Measurements from ENCODE around the gene SLC25A31. TPM values are rescaled to one million over a fixed set of nuclear protein-coding genes. Genes with fewer than 3 reads are reported as not detected.

SLC25A31 gene
- total and polyA plus RNA-seq, 2 experiments from 2014 or later = not detected

GRCh38 chr4:127698789-127699200, 31.4 kb upstream of the SLC25A31 start:
- TF ChIP-seq EZH2 (IDR thresholded peaks at IDR 0.05; ENCODE audit: insufficient read depth, poor library complexity, severe bottlenecking) = no peak
- TF ChIP-seq EZH2phosphoT487 (IDR thresholded peaks at IDR 0.05; ENCODE audit: insufficient read depth, low read depth) = 0 out of 2 replicates have a peak, but pooled peaks have one; percentile 46

GRCh38 chr4:127708985-127709384, 21.2 kb upstream of the SLC25A31 start:
- no peaks in the 10 kb centered on the region for H3K9me3 ChIP-seq (ENCODE audit: low read depth)
- no peaks in the 10 kb centered on the region for H3K27me3 ChIP-seq (replicated peaks; ENCODE audit: insufficient read depth)
- peak overlapping the region; percentile 47 for H3K27ac ChIP-seq
- TF ChIP-seq EZH2phosphoT487 (IDR thresholded peaks at IDR 0.05; ENCODE audit: insufficient read depth, low read depth) = no peak
- no peak for TF ChIP-seq EZH2 (IDR thresholded peaks at IDR 0.05; ENCODE audit: insufficient read depth, poor library complexity, severe bottlenecking)
- peak; percentile 97 for DNase-seq
- H2AFZ ChIP-seq = peak overlapping the region; percentile 54; the same call in 1 of the 2 replicates
- H3K4me2 ChIP-seq (ENCODE audit: unreplicated experiment) = peak overlapping the region; percentile 80
- in situ Hi-C loops (cut with MboI) = no loop called here
- peaks cover 20% of the 10 kb centered on the region for H3K4me1 ChIP-seq (ENCODE audit: insufficient read depth)
- H3K79me2 ChIP-seq (ENCODE audit: insufficient read depth) = no peaks in the 10 kb centered on the region
- H4K20me1 ChIP-seq (ENCODE audit: insufficient read depth) = no peaks in the 10 kb centered on the region
- H3K4me3 ChIP-seq = peak overlapping the region; percentile 56
- no peaks in the 10 kb centered on the region for H3K9me2 ChIP-seq (ENCODE audit: insufficient read depth)
- H3K9ac ChIP-seq = peak overlapping the region; percentile 36
- 0 out of 2 replicates have a peak, but pooled peaks cover 3% of the 10 kb centered on the region for H3K36me3 ChIP-seq (ENCODE audit: low read depth)
- WGBS, 2 experiments (ENCODE audit: low coverage in 1 of 2, low lambda C conversion rate in 2 of 2, missing lambda C conversion rate in 2 of 2) = 3 to 4% methylated on average over 5 of the region's 5 CpGs
- H3F3A ChIP-seq (ENCODE audit: insufficient read depth) = peaks cover 15% of the 10 kb centered on the region

More at GRCh38 chr4:127698789-127699200, 31.4 kb upstream of the SLC25A31 start:
- peak overlapping the region; percentile 11 for H3K4me2 ChIP-seq (ENCODE audit: unreplicated experiment)
- H3K79me2 ChIP-seq (ENCODE audit: insufficient read depth) = no peaks in the 10 kb centered on the region
- H3K27me3 ChIP-seq (replicated peaks; ENCODE audit: insufficient read depth) = no peaks in the 10 kb centered on the region
- H3K4me1 ChIP-seq (ENCODE audit: insufficient read depth) = peaks cover 5% of the 10 kb centered on the region
- no peak overlapping the region for H2AFZ ChIP-seq
- no peaks in the 10 kb centered on the region for H4K20me1 ChIP-seq (ENCODE audit: insufficient read depth)
- in situ Hi-C loops (cut with MboI) = no loop called here
- no peaks in the 10 kb centered on the region for H3K9me3 ChIP-seq (ENCODE audit: low read depth)
- no peak overlapping the region for H3K9ac ChIP-seq
- no peak overlapping the region for H3K4me3 ChIP-seq
- H3K27ac ChIP-seq = no peak overlapping the region
- H3F3A ChIP-seq (ENCODE audit: insufficient read depth) = 0 out of 2 replicates have a peak, but pooled peaks cover 4% of the 10 kb centered on the region
- H3K36me3 ChIP-seq (ENCODE audit: low read depth) = peaks cover 9% of the 10 kb centered on the region; the same call in 1 of the 2 replicates
- peak; percentile 75 for DNase-seq
- no peaks in the 10 kb centered on the region; the same call in 1 of the 2 replicates for H3K9me2 ChIP-seq (ENCODE audit: insufficient read depth)
- 53 to 57% methylated on average over 4 of the region's 4 CpGs for WGBS, 2 experiments (ENCODE audit: low coverage in 1 of 2, low lambda C conversion rate in 2 of 2, missing lambda C conversion rate in 2 of 2)

- Histone ChIP-seq H2AFZ (peak overlapping the region; percentile 54; the same call in 1 of the 2 replicates), H4K20me1 (ENCODE audit: insufficient read depth) (no peaks in the 10 kb centered on the region), H3K36me3 (ENCODE audit: low read depth) (0 out of 2 replicates have a peak, but pooled peaks cover 3% of the 10 kb centered on the region), H3K27me3 (replicated peaks; ENCODE audit: insufficient read depth) (no peaks in the 10 kb centered on the region), H3K9me3 (ENCODE audit: low read depth) (no peaks in the 10 kb centered on the region), H3K4me1 (ENCODE audit: insufficient read depth) (peaks cover 20% of the 10 kb centered on the region), H3K4me3 (peak overlapping the region; percentile 56), H3K9ac (peak overlapping the region; percentile 36), H3F3A (ENCODE audit: insufficient read depth) (peaks cover 15% of the 10 kb centered on the region), H3K4me2 (ENCODE audit: unreplicated experiment) (peak overlapping the region; percentile 80), H3K27ac (peak overlapping the region; percentile 47), H3K79me2 (ENCODE audit: insufficient read depth) (no peaks in the 10 kb centered on the region), H3K9me2 (ENCODE audit: insufficient read depth) (no peaks in the 10 kb centered on the region)
- WGBS, 2 experiments (ENCODE audit: low coverage in 1 of 2, low lambda C conversion rate in 2 of 2, missing lambda C conversion rate in 2 of 2) = 39 to 45% methylated on average over 3 of the region's 3 CpGs
- in situ Hi-C loops (cut with MboI) = no loop called here
- DNase-seq = peak; percentile 18
- TF ChIP-seq EZH2 (IDR thresholded peaks at IDR 0.05; ENCODE audit: insufficient read depth, poor library complexity, severe bottlenecking) (no peak), EZH2phosphoT487 (IDR thresholded peaks at IDR 0.05; ENCODE audit: insufficient read depth, low read depth) (no peak)
These were observed 20.7 kb upstream of the SLC25A31 start for GRCh38 chr4:127709456-127709855.

GRCh38 chr4:127731406-127731805, 1.2 kb downstream of the SLC25A31 start:
- no peaks in the 10 kb centered on the region for H4K20me1 ChIP-seq (ENCODE audit: insufficient read depth)
- H3K79me2 ChIP-seq (ENCODE audit: insufficient read depth) = no peaks in the 10 kb centered on the region
- H3K4me2 ChIP-seq (ENCODE audit: unreplicated experiment) = no peak overlapping the region
- DNase-seq = no peak
- no peak overlapping the region for H3K27ac ChIP-seq
- H3F3A ChIP-seq (ENCODE audit: insufficient read depth) = no peaks in the 10 kb centered on the region
- H3K9ac ChIP-seq = no peak overlapping the region
- no peak for TF ChIP-seq EZH2 (IDR thresholded peaks at IDR 0.05; ENCODE audit: insufficient read depth, poor library complexity, severe bottlenecking)
- TF ChIP-seq EZH2phosphoT487 (IDR thresholded peaks at IDR 0.05; ENCODE audit: insufficient read depth, low read depth) = no peak
- in situ Hi-C loops (cut with MboI) = no loop called here
- no peak overlapping the region for H3K4me3 ChIP-seq
- H3K4me1 ChIP-seq (ENCODE audit: insufficient read depth) = no peaks in the 10 kb centered on the region
- no peaks in the 10 kb centered on the region for H3K9me2 ChIP-seq (ENCODE audit: insufficient read depth)
- no peak overlapping the region for H2AFZ ChIP-seq
- no peaks in the 10 kb centered on the region for H3K27me3 ChIP-seq (replicated peaks; ENCODE audit: insufficient read depth)
- H3K36me3 ChIP-seq (ENCODE audit: low read depth) = no peaks in the 10 kb centered on the region
- WGBS, 2 experiments (ENCODE audit: low coverage in 1 of 2, low lambda C conversion rate in 2 of 2, missing lambda C conversion rate in 2 of 2) = 92 to 94% methylated on average over 19 of the region's 19 CpGs
- no peaks in the 10 kb centered on the region for H3K9me3 ChIP-seq (ENCODE audit: low read depth)

All from GM23248 (cell line).